Thymus (tissue), 11 donors: Measurements from ENCODE around the gene EPX. TPM values are rescaled to one million over a fixed set of nuclear protein-coding genes. Genes with fewer than 3 reads are reported as not detected.

ENCODE experiments used
- DNase-seq, 9 donors: peaks; one replicate each; pipeline ENCODE4 v3.0.0-alpha.2; 2013; ENCODE audit warnings: low spot score in 9 of 9, low read depth in 6 of 9, missing footprints in 1 of 9
- H3K27ac ChIP-seq, 2 donors: one replicate each; pipeline ENCODE4 v1.5.1; 2013; ENCODE audit warnings: control low read depth in 1 of 2, low read depth in 1 of 2, low read length in 1 of 2, mild to moderate bottlenecking in 1 of 2, moderate library complexity in 1 of 2
- H3K27me3 ChIP-seq, 2 donors: one replicate each; pipeline ENCODE4 v1.5.1; 2013; ENCODE audit warnings: low read length in 1 of 2; ENCODE audit not compliant: control insufficient read depth in 2 of 2, insufficient read depth in 1 of 2
- H3K36me3 ChIP-seq, 2 donors: one replicate each; pipeline ENCODE4 v1.5.1; 2013; ENCODE audit warnings: low read length in 1 of 2, mild to moderate bottlenecking in 1 of 2, moderate library complexity in 1 of 2; ENCODE audit not compliant: control insufficient read depth in 2 of 2, insufficient read depth in 2 of 2
- H3K4me1 ChIP-seq, 2 donors: one replicate each; pipeline ENCODE4 v1.5.1; 2013; ENCODE audit warnings: low read length in 2 of 2; ENCODE audit not compliant: control insufficient read depth in 2 of 2, insufficient read depth in 2 of 2
- H3K4me3 ChIP-seq, 2 donors: one replicate each; pipeline ENCODE4 v1.5.1; 2013; ENCODE audit warnings: low read length in 2 of 2, control low read depth in 1 of 2, mild to moderate bottlenecking in 1 of 2
- H3K9me3 ChIP-seq, 2 donors: one replicate each; pipeline ENCODE4 v1.5.1; 2013; ENCODE audit warnings: low read length in 1 of 2, mild to moderate bottlenecking in 1 of 2; ENCODE audit not compliant: control insufficient read depth in 2 of 2, insufficient read depth in 1 of 2
- WGBS: extraction: QIAGEN DNeasy Blood & Tissue Kit; methylation state at CpG from one replicate; pipeline ENCODE4 v1.1.7; 2013; 5-methylcytosine and 5-hydroxymethylcytosine counted together
- polyA plus RNA-seq: library from polyadenylated mRNA; stranded (reverse); fragments of 200-250 nt; gene quantifications from one replicate; pipeline ENCODE4 v1.2.3, GENCODE V29; 2013
- total RNA-seq: library from RNA; stranded (reverse); fragments of 120-200 nt; gene quantifications from one replicate; pipeline ENCODE4 v1.2.4, GENCODE V29; 2013
- donor health status: healthy.

Gene EPX
- total and polyA plus RNA-seq, 2 donors, result 1.3 to 14.9 TPM

- WGBS, result 21% methylated on average over 4 of the region's 4 CpGs
- Histone ChIP-seq H3K27me3 (peaks cover 0 to 37% of the 10 kb centered on the region in 2 donors), H3K4me3 (no peak overlapping the region)
Observed at GRCh38 chr17:58242171-58242784, 49.8 kb downstream of the EPX start.

GRCh38 chr17:58244963-58245362, 52.4 kb downstream of the EPX start:
- Histone ChIP-seq H3K4me3 (no peak overlapping the region), H3K4me1 (peaks cover 0 to 12% of the 10 kb centered on the region in 2 donors), H3K36me3 (no peaks in the 10 kb centered on the region), H3K27ac (no peak overlapping the region), H3K27me3 (peaks cover 8 to 51% of the 10 kb centered on the region in 2 donors), H3K9me3 (no peaks in the 10 kb centered on the region)
- 96% methylated on average over 6 of the region's 6 CpGs for WGBS
- DNase-seq, result no peak

More at GRCh38 chr17:58242171-58242784, 49.8 kb downstream of the EPX start:
- H3K4me1 ChIP-seq, result no peaks in the 10 kb centered on the region
- no peak for DNase-seq
- H3K9me3 ChIP-seq, result no peaks in the 10 kb centered on the region
- H3K27ac ChIP-seq, result no peak overlapping the region
- H3K36me3 ChIP-seq, result no peaks in the 10 kb centered on the region

- DNase-seq, result no peak
- H3K27ac ChIP-seq, result no peak overlapping the region
- peaks cover 8 to 50% of the 10 kb centered on the region in 2 donors for H3K27me3 ChIP-seq
- no peaks in the 10 kb centered on the region for H3K36me3 ChIP-seq
- WGBS, result 91% methylated on average over 10 of the region's 10 CpGs
- peaks cover 0 to 13% of the 10 kb centered on the region in 2 donors for H3K4me1 ChIP-seq
- no peak overlapping the region for H3K4me3 ChIP-seq
- H3K9me3 ChIP-seq, result no peaks in the 10 kb centered on the region
Observed at GRCh38 chr17:58245428-58246103, 53.0 kb downstream of the EPX start.

GRCh38 chr17:58246104-58246740, 53.7 kb downstream of the EPX start:
- no peak for DNase-seq
- Histone ChIP-seq H3K9me3 (no peaks in the 10 kb centered on the region), H3K4me3 (no peak overlapping the region), H3K4me1 (peaks cover 0 to 13% of the 10 kb centered on the region in 2 donors), H3K36me3 (no peaks in the 10 kb centered on the region), H3K27ac (no peak overlapping the region), H3K27me3 (peaks cover 8 to 47% of the 10 kb centered on the region in 2 donors)
- WGBS, result 96% methylated on average over 13 of the region's 13 CpGs

GRCh38 chr17:58246781-58247180, 54.3 kb downstream of the EPX start:
- H3K27ac ChIP-seq, result no peak overlapping the region
- H3K9me3 ChIP-seq, result no peaks in the 10 kb centered on the region
- H3K36me3 ChIP-seq, result no peaks in the 10 kb centered on the region
- 100% methylated on average over 1 of the region's 1 CpG for WGBS
- H3K4me1 ChIP-seq, result peaks cover 0 to 13% of the 10 kb centered on the region in 2 donors
- DNase-seq, result no peak
- H3K27me3 ChIP-seq, result peaks cover 8 to 43% of the 10 kb centered on the region in 2 donors
- no peak overlapping the region for H3K4me3 ChIP-seq

- WGBS, result 67% methylated on average over 10 of the region's 10 CpGs
- Histone ChIP-seq H3K9me3 (no peaks in the 10 kb centered on the region), H3K27ac (no peak overlapping the region), H3K4me3 (no peak overlapping the region), H3K27me3 (peaks cover 8 to 42% of the 10 kb centered on the region in 2 donors), H3K36me3 (no peaks in the 10 kb centered on the region), H3K4me1 (peaks cover 0 to 13% of the 10 kb centered on the region in 2 donors)
- no peak for DNase-seq
Observed at GRCh38 chr17:58247511-58248363, 55.2 kb downstream of the EPX start.

GRCh38 chr17:58248955-58249269, 56.4 kb downstream of the EPX start:
- Histone ChIP-seq H3K36me3 (no peaks in the 10 kb centered on the region), H3K27me3 (peaks cover 8 to 40% of the 10 kb centered on the region in 2 donors), H3K4me1 (peaks cover 0 to 13% of the 10 kb centered on the region in 2 donors), H3K27ac (no peak overlapping the region), H3K9me3 (no peaks in the 10 kb centered on the region), H3K4me3 (no peak overlapping the region)
- WGBS, result 52% methylated on average over 10 of the region's 10 CpGs
- DNase-seq, result no peak

- Histone ChIP-seq H3K9me3 (no peaks in the 10 kb centered on the region), H3K36me3 (no peaks in the 10 kb centered on the region), H3K27ac (no peak overlapping the region), H3K4me1 (peaks cover 0 to 13% of the 10 kb centered on the region in 2 donors), H3K4me3 (peak overlapping the region; percentile 34 to 49), H3K27me3 (peaks cover 10 to 37% of the 10 kb centered on the region in 2 donors)
- 9% methylated on average over 57 of the region's 57 CpGs for WGBS
- peak; percentile 26 to 70 (median 53) for DNase-seq
Observed at GRCh38 chr17:58249270-58250133, 57.0 kb downstream of the EPX start.
